ENCODE measurements around the gene TBXAS1.

The TBXAS1 gene

DNA sequence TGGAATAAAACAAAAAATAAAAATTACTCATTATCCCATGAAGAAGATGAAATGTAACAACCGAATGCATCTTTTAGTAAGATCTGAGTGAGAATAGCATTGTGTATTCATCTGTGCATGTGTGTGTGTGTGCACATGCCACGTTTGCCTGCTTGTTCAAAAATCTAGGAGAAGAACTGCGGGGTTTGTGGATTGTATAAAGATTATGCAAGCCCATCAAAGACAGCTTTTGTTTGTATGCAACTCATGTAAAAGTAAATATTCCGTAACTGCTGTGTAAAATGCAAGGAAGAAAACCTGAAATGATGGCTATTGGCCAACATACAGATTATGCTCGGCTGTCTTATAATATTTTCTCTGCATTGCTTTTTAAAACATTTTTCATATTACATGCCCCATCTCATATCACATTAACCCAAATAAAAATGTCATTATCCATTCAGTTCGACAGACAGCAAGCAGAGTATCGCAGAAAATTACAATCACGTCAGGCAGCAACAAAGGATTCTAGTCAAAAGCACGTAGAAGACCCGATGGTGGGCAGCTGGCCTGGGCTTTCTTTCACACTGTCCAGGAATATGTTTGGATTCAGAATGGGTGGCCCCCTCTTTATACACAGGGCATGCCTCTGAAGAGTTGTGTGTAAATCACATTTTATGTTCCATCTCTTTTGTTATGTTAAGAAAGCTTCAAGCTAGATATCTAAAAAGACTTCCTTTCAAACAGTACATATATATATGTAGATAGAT lies 119.7 kb downstream of the TBXAS1 start:
- no peaks in the 10 kb centered on the region for H3K9me2 ChIP-seq (replicated peaks; ENCODE audit: control insufficient read depth, low read length)

GRCh38 chr7:139949629-139950028 lies 120.6 kb downstream of the TBXAS1 start:
- Histone ChIP-seq H3F3A (ENCODE audit: control insufficient read depth, insufficient read depth) (no peaks in the 10 kb centered on the region), H3K4me1 (ENCODE audit: control insufficient read depth, low read length) (no peaks in the 10 kb centered on the region), H3K27me3 (ENCODE audit: control insufficient read depth, low read length) (peaks cover 8% of the 10 kb centered on the region; the same call in 1 of the 2 replicates), H3K9me3 (ENCODE audit: control insufficient read depth, insufficient read depth, low read length) (no peaks in the 10 kb centered on the region), H3K79me2 (ENCODE audit: control insufficient read depth, low read length) (no peaks in the 10 kb centered on the region), H3K27ac (ENCODE audit: low read depth, low read length) (no peak overlapping the region), H3K4me2 (ENCODE audit: low read length) (no peak overlapping the region), H4K20me1 (ENCODE audit: control insufficient read depth, insufficient read depth, low read depth, low read length) (no peaks in the 10 kb centered on the region), H3K36me3 (ENCODE audit: control insufficient read depth, low read length) (no peaks in the 10 kb centered on the region), H3K4me3 (ENCODE audit: low read length) (no peak overlapping the region), H3K9me2 (replicated peaks; ENCODE audit: control insufficient read depth, low read length) (no peaks in the 10 kb centered on the region)
- no peak for TF ChIP-seq CTCF (IDR thresholded peaks at IDR 0.05; ENCODE audit: low read depth, low read length, poor library complexity, severe bottlenecking)
- TF ChIP-seq EZH2phosphoT487 (IDR thresholded peaks at IDR 0.05; ENCODE audit: borderline replicate concordance, low read length), result no peak

More for the DNA sequence above, 119.7 kb downstream of the TBXAS1 start:
- Histone ChIP-seq H3K27ac (ENCODE audit: low read depth, low read length) (no peak overlapping the region), H4K20me1 (ENCODE audit: control insufficient read depth, insufficient read depth, low read depth, low read length) (no peaks in the 10 kb centered on the region), H3K9me3 (ENCODE audit: control insufficient read depth, insufficient read depth, low read length) (no peaks in the 10 kb centered on the region), H3K4me3 (ENCODE audit: low read length) (no peak overlapping the region), H3K27me3 (ENCODE audit: control insufficient read depth, low read length) (peaks cover 11% of the 10 kb centered on the region; the same call in 1 of the 2 replicates), H3K36me3 (ENCODE audit: control insufficient read depth, low read length) (no peaks in the 10 kb centered on the region), H3K79me2 (ENCODE audit: control insufficient read depth, low read length) (no peaks in the 10 kb centered on the region), H3K4me1 (ENCODE audit: control insufficient read depth, low read length) (no peaks in the 10 kb centered on the region), H3F3A (ENCODE audit: control insufficient read depth, insufficient read depth) (no peaks in the 10 kb centered on the region), H3K4me2 (ENCODE audit: low read length) (no peak overlapping the region)
- TF ChIP-seq CTCF (IDR thresholded peaks at IDR 0.05; ENCODE audit: low read depth, low read length, poor library complexity, severe bottlenecking), result no peak
- TF ChIP-seq EZH2phosphoT487 (IDR thresholded peaks at IDR 0.05; ENCODE audit: borderline replicate concordance, low read length), result no peak

DNA sequence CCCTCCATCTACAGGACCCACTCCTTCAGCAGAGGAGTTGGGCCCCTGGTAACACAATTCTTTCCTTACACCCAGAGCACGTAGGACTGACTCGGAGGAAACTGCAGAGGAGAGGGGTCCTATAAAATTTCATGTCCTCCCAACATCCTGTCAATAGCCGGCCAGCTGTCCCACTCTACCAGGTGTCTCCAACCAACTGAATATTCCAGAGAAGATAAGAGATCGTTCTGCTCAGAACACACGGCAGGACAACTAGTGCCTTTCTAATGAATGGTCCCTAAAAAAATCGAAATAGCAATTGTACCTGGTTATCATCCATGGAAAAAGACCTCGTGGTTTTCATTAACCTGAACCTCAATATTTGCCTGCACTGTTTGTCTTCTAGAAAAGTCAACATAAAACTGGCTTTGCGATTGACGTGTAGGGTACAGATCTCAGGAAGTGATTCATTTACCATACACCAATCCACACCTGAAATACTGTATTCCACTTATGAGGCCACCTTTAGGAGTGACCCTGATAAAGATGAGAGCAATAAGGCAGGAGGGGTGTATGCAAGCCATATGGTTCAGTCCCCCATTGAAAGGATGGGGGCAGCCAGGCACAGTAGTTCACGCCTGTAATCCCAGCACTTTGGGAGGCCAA lies 121.9 kb downstream of the TBXAS1 start:
- no peak overlapping the region for H3K27ac ChIP-seq (ENCODE audit: low read depth, low read length)
- H3K4me2 ChIP-seq (ENCODE audit: low read length), result no peak overlapping the region
- TF ChIP-seq CTCF (IDR thresholded peaks at IDR 0.05; ENCODE audit: low read depth, low read length, poor library complexity, severe bottlenecking) (no peak), EZH2phosphoT487 (IDR thresholded peaks at IDR 0.05; ENCODE audit: borderline replicate concordance, low read length) (no peak)

More for the DNA sequence above, 121.9 kb downstream of the TBXAS1 start:
- no peaks in the 10 kb centered on the region for H3K4me1 ChIP-seq (ENCODE audit: control insufficient read depth, low read length)
- no peaks in the 10 kb centered on the region for H3F3A ChIP-seq (ENCODE audit: control insufficient read depth, insufficient read depth)
- H3K9me3 ChIP-seq (ENCODE audit: control insufficient read depth, insufficient read depth, low read length), result no peaks in the 10 kb centered on the region
- H3K36me3 ChIP-seq (ENCODE audit: control insufficient read depth, low read length), result no peaks in the 10 kb centered on the region
- H3K27me3 ChIP-seq (ENCODE audit: control insufficient read depth, low read length), result peaks cover 4% of the 10 kb centered on the region; the same call in 1 of the 2 replicates
- H3K79me2 ChIP-seq (ENCODE audit: control insufficient read depth, low read length), result no peaks in the 10 kb centered on the region
- H3K4me3 ChIP-seq (ENCODE audit: low read length), result no peak overlapping the region
- H3K9me2 ChIP-seq (replicated peaks; ENCODE audit: control insufficient read depth, low read length), result no peaks in the 10 kb centered on the region
- no peaks in the 10 kb centered on the region for H4K20me1 ChIP-seq (ENCODE audit: control insufficient read depth, insufficient read depth, low read depth, low read length)

Data from DOHH2 (cell line).